ENCODE measurements around the gene ABHD14A. TPM values are rescaled to one million over a fixed set of nuclear protein-coding genes. Genes with fewer than 3 reads are reported as not detected.

Gene ABHD14A
- total RNA-seq, 2 donors from 2014 or later = 55.3 to 58.5 TPM

DNA sequence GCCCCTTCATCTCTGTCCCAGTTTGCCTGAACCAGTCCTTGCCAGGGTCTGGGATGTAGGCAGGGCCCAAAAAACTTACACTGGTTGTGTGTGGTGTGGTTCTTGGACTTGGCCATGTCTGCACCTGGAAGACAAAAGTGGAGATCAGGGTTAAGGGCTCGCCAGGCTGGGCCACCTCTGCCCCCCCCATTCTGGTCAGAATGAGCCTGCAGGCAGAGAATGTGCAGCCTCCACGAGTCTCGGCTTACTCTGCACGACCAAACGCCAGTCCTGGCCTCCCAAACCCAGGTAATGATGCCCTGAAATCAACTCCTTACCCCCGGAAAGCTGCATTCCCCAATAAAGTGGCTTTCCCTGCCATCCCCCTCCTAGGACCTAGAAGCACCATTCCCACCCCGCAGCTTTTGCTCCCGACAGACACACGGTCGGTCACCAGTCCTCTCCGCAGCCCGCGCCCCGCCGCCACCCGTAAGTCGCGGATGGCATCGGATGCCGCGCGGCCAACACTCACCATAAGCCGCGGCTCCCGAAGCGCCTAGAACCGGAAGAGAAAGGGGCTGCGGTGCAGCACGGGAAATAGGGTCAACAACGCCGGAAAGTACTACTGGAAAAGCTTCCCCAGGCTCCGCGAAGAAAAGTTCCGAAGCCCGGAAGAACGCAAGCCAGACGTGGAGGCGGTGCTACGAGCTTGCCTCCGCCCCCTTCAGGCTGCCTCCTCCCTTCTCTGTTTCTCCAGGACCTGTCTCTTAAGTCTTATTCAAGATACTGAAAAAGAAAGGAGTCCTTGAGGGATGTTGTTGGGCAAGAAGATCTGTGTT is 20.7 kb downstream of the ABHD14A start, which contains the start of gene RPL29:
Gene RPL29 (minus strand): TSS at position 550 of the 818 bp plus-strand sequence. CDS start 434 bp downstream, at position 116.
- TF ChIP-seq POLR2A (IDR thresholded peaks at IDR 0.05) (peak; percentile 56), POLR2AphosphoS5 (IDR thresholded peaks at IDR 0.05) (peak; percentile 99)
- TF ChIP-seq, protein P1, sequence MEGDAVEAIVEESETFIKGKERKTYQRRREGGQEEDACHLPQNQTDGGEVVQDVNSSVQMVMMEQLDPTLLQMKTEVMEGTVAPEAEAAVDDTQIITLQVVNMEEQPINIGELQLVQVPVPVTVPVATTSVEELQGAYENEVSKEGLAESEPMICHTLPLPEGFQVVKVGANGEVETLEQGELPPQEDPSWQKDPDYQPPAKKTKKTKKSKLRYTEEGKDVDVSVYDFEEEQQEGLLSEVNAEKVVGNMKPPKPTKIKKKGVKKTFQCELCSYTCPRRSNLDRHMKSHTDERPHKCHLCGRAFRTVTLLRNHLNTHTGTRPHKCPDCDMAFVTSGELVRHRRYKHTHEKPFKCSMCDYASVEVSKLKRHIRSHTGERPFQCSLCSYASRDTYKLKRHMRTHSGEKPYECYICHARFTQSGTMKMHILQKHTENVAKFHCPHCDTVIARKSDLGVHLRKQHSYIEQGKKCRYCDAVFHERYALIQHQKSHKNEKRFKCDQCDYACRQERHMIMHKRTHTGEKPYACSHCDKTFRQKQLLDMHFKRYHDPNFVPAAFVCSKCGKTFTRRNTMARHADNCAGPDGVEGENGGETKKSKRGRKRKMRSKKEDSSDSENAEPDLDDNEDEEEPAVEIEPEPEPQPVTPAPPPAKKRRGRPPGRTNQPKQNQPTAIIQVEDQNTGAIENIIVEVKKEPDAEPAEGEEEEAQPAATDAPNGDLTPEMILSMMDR (IDR thresholded peaks at IDR 0.05) = peak in 3 of 4 experiments; percentile 45 to 64 (median 45)
- Histone ChIP-seq H3K27me3 (replicated peaks; ENCODE audit: insufficient read depth) (no peaks in the 10 kb centered on the region), H3K27ac (peak within 1 kb of the TSS; percentile 80 to 88), H3K4me1 (replicated peaks) (peaks cover 7% of the 10 kb centered on the region), H3K4me3 (peak within 1 kb of the TSS; percentile 55 to 80), H3K36me3 (no peaks in the 10 kb centered on the region), H3K9me3 (no peaks in the 10 kb centered on the region)
- 0% methylated on average over 26 of the region's 40 CpGs for WGBS
- intact Hi-C loops (cut with DNase I) = no loop called here
- DNase-seq (ENCODE audit: low spot score) = peak; percentile 89

DNA sequence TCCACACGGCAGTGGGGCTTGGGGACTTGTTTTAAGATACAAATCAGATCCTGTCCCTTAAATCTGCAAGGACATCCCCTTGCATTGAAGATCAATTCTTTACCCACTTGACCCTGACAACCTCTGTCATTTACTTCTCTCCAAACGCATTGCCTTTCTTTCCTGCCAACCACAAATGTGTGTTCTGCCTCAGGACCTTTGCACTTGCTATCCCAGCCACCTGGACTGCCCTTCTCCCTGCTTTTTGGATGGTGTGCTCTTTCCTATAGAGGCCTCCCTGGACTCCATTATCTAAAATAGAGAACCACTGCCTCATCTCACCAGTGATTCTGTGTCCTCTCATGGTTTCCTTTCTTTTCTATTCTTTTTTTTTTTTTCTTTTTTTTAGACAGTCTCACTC is 22.3 kb downstream of the ABHD14A start:
- H3K9me3 ChIP-seq = no peaks in the 10 kb centered on the region

DNA sequence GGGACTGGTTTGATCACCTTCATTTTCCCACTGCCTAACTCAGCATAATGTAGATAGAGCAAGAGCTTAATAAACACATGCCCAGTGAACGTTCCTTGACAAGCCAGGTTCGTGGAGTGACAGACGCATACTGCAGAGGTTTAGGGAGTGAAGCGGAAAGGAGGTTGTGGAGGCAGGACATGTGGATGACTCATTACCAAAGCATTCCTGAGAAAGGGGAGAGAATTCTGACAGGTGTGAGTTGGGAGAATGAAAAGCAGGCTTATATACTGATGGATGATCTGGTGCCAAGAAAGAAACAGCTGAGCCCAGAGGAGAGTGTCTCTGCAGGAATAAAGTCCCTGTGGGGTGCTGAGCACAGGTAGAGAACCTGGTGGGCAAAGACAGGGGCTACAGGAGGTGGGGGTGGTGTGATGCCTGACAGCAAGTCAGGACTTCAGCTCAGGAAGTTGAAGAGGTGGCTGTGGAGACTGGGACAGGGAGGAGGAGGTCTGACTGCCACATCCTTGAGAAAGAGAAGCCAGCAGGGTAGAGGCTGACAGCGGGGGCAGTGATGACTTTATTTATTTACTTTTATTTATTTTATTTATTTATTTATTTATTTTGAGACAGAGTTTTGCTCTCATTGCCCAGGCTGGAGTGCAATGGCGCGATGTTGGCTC is 23.2 kb downstream of the ABHD14A start:
- intact Hi-C loops (cut with DNase I) = no loop called here

More for the DNA sequence above, 22.3 kb downstream of the ABHD14A start:
- Histone ChIP-seq H3K27me3 (replicated peaks; ENCODE audit: insufficient read depth) (no peaks in the 10 kb centered on the region), H3K4me3 (no peak overlapping the region), H3K4me1 (replicated peaks) (peaks cover 7% of the 10 kb centered on the region), H3K27ac (no peak overlapping the region), H3K36me3 (no peaks in the 10 kb centered on the region)
- WGBS = 75% methylated on average over 2 of the region's 2 CpGs
- DNase-seq (ENCODE audit: low spot score) = no peak
- intact Hi-C loops (cut with DNase I) = no loop called here
- TF ChIP-seq POLR2AphosphoS5 (IDR thresholded peaks at IDR 0.05) (no peak), POLR2A (IDR thresholded peaks at IDR 0.05) (no peak)
- TF ChIP-seq, protein P1 (IDR thresholded peaks at IDR 0.05) = no peak

DNA sequence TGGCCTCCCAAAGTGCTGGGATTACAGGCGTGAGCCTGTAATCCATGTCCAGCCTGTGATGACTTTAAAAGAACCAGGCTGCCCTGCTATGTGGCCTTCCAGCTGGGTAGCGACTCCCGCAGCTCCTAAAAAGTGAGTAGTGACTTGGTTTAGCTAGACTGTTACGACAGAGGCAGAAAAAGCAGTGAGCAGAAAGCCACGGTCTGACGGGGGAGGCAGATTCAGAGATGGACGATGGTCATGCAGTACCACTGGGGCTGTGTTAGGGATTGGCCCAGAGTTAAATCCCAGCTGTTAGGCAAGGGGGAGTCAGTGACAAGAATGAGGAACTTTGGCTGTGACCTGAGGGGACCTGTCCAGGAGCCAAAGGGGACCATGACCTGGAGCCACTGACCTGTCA is 23.9 kb downstream of the ABHD14A start:
- Histone ChIP-seq H3K4me1 (replicated peaks) (peaks cover 7% of the 10 kb centered on the region), H3K27me3 (replicated peaks; ENCODE audit: insufficient read depth) (no peaks in the 10 kb centered on the region), H3K27ac (no peak overlapping the region), H3K9me3 (no peaks in the 10 kb centered on the region), H3K36me3 (no peaks in the 10 kb centered on the region), H3K4me3 (no peak overlapping the region)
- WGBS = 72% methylated on average over 7 of the region's 7 CpGs
- no peak for TF ChIP-seq POLR2AphosphoS5 (IDR thresholded peaks at IDR 0.05)
- TF ChIP-seq, protein P1 (IDR thresholded peaks at IDR 0.05) = no peak
- intact Hi-C loops (cut with DNase I) = no loop called here
- no peak for DNase-seq (ENCODE audit: low spot score)

More for the DNA sequence above, 23.2 kb downstream of the ABHD14A start:
- 47% methylated on average over 7 of the region's 7 CpGs for WGBS
- Histone ChIP-seq H3K27me3 (replicated peaks; ENCODE audit: insufficient read depth) (no peaks in the 10 kb centered on the region), H3K9me3 (no peaks in the 10 kb centered on the region), H3K4me3 (no peak overlapping the region), H3K4me1 (replicated peaks) (peaks cover 7% of the 10 kb centered on the region), H3K36me3 (no peaks in the 10 kb centered on the region), H3K27ac (peak overlapping the region in 1 of 2 donors; percentile 14)
- TF ChIP-seq, protein P1 (IDR thresholded peaks at IDR 0.05) = no peak
- no peak for TF ChIP-seq POLR2A (IDR thresholded peaks at IDR 0.05)
- peak; percentile 19 for TF ChIP-seq POLR2AphosphoS5 (IDR thresholded peaks at IDR 0.05)
- no peak for DNase-seq (ENCODE audit: low spot score)
